ENCODE data around the gene RAPSN.

Gene RAPSN

DNA sequence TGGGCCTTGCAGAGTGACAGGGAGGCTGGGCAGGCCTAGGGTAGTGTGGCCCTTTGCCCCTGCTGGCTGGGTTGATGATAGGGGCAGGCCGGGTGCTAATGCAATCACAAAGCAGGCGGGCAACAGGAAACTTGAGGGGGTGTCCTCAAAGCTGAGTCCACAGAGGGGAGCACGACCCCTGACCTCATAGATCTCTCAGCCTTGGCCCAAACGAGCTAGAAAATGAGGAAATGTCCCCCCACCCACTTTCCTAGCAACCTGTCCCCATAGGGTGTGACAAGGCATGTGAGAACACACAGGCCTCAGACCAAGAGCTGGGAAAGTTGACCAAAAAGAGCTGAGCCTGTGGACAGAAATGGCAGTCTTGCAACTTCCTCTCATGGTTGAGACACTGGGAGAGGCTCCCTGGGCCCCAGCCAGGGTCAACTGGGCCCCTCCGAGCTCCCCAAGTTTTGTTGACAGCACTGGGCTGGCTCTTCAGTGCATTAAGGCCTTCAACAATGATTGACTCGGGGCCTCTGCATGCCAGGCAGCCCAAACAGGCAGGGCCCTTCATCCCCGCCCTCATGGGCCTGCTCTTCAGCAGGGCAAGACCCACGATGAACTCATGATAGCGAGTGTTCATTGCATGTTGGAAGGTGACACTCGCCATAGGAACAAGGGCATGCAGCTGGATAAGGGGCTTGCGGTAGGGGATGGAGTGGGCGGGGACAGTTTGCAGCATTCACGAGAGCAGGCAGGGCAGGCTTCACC lies 60.8 kb downstream of the RAPSN start:
- DNase-seq = no peak
